H9 (cell line): ENCODE data around the gene COG4. TPM values are rescaled to one million over a fixed set of nuclear protein-coding genes. Genes with fewer than 3 reads are reported as not detected.
A peak's percentile ranks its signal among the peaks of the same experiment; 100 is the strongest.

Experiments
- DNase-seq: peaks from one replicate; pipeline ENCODE4 v3.0.0-alpha.2; 2017
- H2AFZ ChIP-seq: one replicate; pipeline ENCODE4 v1.6.1; 2013; ENCODE audit warnings: mild to moderate bottlenecking, low read length, control low read depth, moderate library complexity
- H2AK5ac ChIP-seq: 2 replicates; pipeline ENCODE4 v1.6.1; 2013; ENCODE audit warnings: low read length, control low read depth, mixed read lengths; ENCODE audit not compliant: insufficient read length
- H2BK120ac ChIP-seq: one replicate; pipeline ENCODE4 v1.6.1; 2013; ENCODE audit warnings: low read depth, mild to moderate bottlenecking, low read length, control low read depth, inconsistent platforms; ENCODE audit not compliant: poor library complexity, severe bottlenecking
- H2BK12ac ChIP-seq: 2 replicates; pipeline ENCODE4 v1.6.1; 2013; ENCODE audit warnings: low read length, control low read depth, mixed read lengths, low read depth; ENCODE audit not compliant: insufficient read length
- H2BK15ac ChIP-seq: 2 replicates; pipeline ENCODE4 v1.6.1; 2013; ENCODE audit warnings: low read depth, low read length, control low read depth
- H2BK20ac ChIP-seq: one replicate; pipeline ENCODE4 v1.6.1; 2013; ENCODE audit warnings: low read depth, mild to moderate bottlenecking, low read length, control low read depth, inconsistent platforms; ENCODE audit not compliant: poor library complexity, severe bottlenecking
- H2BK5ac ChIP-seq: 2 replicates; pipeline ENCODE4 v1.6.1; 2013; ENCODE audit warnings: low read length, control low read depth, mixed read lengths; ENCODE audit not compliant: insufficient read length
- H3K14ac ChIP-seq: 2 replicates; pipeline ENCODE4 v1.6.1; 2013; ENCODE audit warnings: low read length, control low read depth; ENCODE audit not compliant: insufficient read depth
- H3K18ac ChIP-seq: 2 replicates; pipeline ENCODE4 v1.6.1; 2013; ENCODE audit warnings: low read depth, mild to moderate bottlenecking, mixed read lengths, low read length, control low read depth; ENCODE audit not compliant: insufficient read length
- H3K23ac ChIP-seq: 2 replicates; pipeline ENCODE4 v1.6.1; 2013; ENCODE audit warnings: low read length, control low read depth, mixed read lengths, low read depth; ENCODE audit not compliant: insufficient read length
- H3K23me2 ChIP-seq: 2 replicates; pipeline ENCODE4 v1.6.1; 2013; ENCODE audit warnings: low read depth, mild to moderate bottlenecking, mixed read lengths, low read length, control low read depth; ENCODE audit not compliant: insufficient read length, poor library complexity, severe bottlenecking
- H3K27ac ChIP-seq: 2 replicates; pipeline ENCODE4 v1.5.1; 2013; ENCODE audit warnings: low read length, control low read depth, mixed read lengths, low read depth; ENCODE audit not compliant: insufficient read length
- H3K27me3 ChIP-seq: 2 replicates; pipeline ENCODE4 v1.6.1; 2013; ENCODE audit warnings: low read length, control low read depth, inconsistent platforms; ENCODE audit not compliant: insufficient read depth
- H3K4ac ChIP-seq: 2 replicates; pipeline ENCODE4 v1.6.1; 2013; ENCODE audit warnings: low read depth, mild to moderate bottlenecking, control low read depth, inconsistent platforms, low read length, moderate library complexity
- H3K4me1 ChIP-seq: 2 replicates; pipeline ENCODE4 v1.6.1; 2013; ENCODE audit warnings: low read length, control low read depth, inconsistent platforms; ENCODE audit not compliant: insufficient read depth
- H3K4me2 ChIP-seq: 2 replicates; pipeline ENCODE4 v1.6.1; 2013; ENCODE audit warnings: low read length, control low read depth, mixed read lengths; ENCODE audit not compliant: insufficient read length, insufficient read depth
- H3K56ac ChIP-seq: 2 replicates; pipeline ENCODE4 v1.6.1; 2013; ENCODE audit warnings: low read depth, mild to moderate bottlenecking, mixed read lengths, low read length, control low read depth; ENCODE audit not compliant: insufficient read length
- H3K79me1 ChIP-seq: 2 replicates; pipeline ENCODE4 v1.6.1; 2013; ENCODE audit warnings: low read depth, mild to moderate bottlenecking, moderate library complexity, low read length, control low read depth, inconsistent platforms; ENCODE audit not compliant: insufficient read depth, poor library complexity, severe bottlenecking
- H3K79me2 ChIP-seq: 2 replicates; pipeline ENCODE4 v1.6.1; 2013; ENCODE audit warnings: low read length, control low read depth, inconsistent platforms; ENCODE audit not compliant: insufficient read depth
- H3K9ac ChIP-seq: 2 replicates; pipeline ENCODE4 v1.6.1; 2013; ENCODE audit warnings: low read length, control low read depth, mixed read lengths; ENCODE audit not compliant: insufficient read length; ENCODE audit errors: extremely low read depth
- H3K9me3 ChIP-seq: one replicate; pipeline ENCODE4 v1.6.1; 2013; ENCODE audit warnings: low read depth, low read length, inconsistent platforms; ENCODE audit not compliant: control insufficient read depth
- H3T11ph ChIP-seq: one replicate; pipeline ENCODE4 v1.6.1; 2013; ENCODE audit warnings: mild to moderate bottlenecking, low read length, control low read depth, inconsistent platforms
- H4K20me1 ChIP-seq: one replicate; pipeline ENCODE4 v1.6.1; 2013; ENCODE audit not compliant: control insufficient read depth, insufficient read length, insufficient read depth
- H4K5ac ChIP-seq: 2 replicates; pipeline ENCODE4 v1.6.1; 2013; ENCODE audit warnings: low read depth, mild to moderate bottlenecking, mixed read lengths, low read length, control low read depth; ENCODE audit not compliant: insufficient read length
- H4K8ac ChIP-seq: replicated peaks from 2 replicates; pipeline ENCODE4 v1.6.1; 2013; ENCODE audit warnings: low read length, control low read depth, mixed read lengths, low read depth; ENCODE audit not compliant: insufficient read length
- H4K91ac ChIP-seq: 2 replicates; pipeline ENCODE4 v1.6.1; 2013; ENCODE audit warnings: low read depth, mild to moderate bottlenecking, moderate library complexity, mixed read lengths, low read length, control low read depth; ENCODE audit not compliant: insufficient read length
- H3K27ac Mint-ChIP-seq, 3 experiments: 2 replicates in 2 of 3; 3 replicates in 1 of 3; pipeline ENCODE4 v1.8.0; 2020 to 2021; ENCODE audit warnings: mixed read lengths in 3 of 3, mild to moderate bottlenecking in 1 of 3, moderate library complexity in 1 of 3
- H3K27me3 Mint-ChIP-seq: 2 replicates; pipeline ENCODE4 v1.8.0; 2021; ENCODE audit warnings: low read depth, mild to moderate bottlenecking, moderate library complexity, mixed read lengths
- H3K36me3 Mint-ChIP-seq, 3 experiments: 2 replicates in 2 of 3; 3 replicates in 1 of 3; pipeline ENCODE4 v1.8.0; 2020 to 2021; ENCODE audit warnings: low read depth in 3 of 3, mixed read lengths in 3 of 3; ENCODE audit not compliant: insufficient read depth in 1 of 3
- H3K4me1 Mint-ChIP-seq, 2 experiments: 2 replicates each; pipeline ENCODE4 v1.8.0; 2020; ENCODE audit warnings: mixed read lengths in 2 of 2
- H3K4me3 Mint-ChIP-seq, 2 experiments: 2 replicates in 1 of 2; 3 replicates in 1 of 2; pipeline ENCODE4 v1.8.0; 2020 to 2021; ENCODE audit warnings: mild to moderate bottlenecking in 2 of 2, mixed read lengths in 2 of 2, moderate library complexity in 1 of 2
- H3K9me3 Mint-ChIP-seq, 2 experiments: 2 replicates in 1 of 2; 3 replicates in 1 of 2; pipeline ENCODE4 v1.8.0; 2020; ENCODE audit warnings: mild to moderate bottlenecking in 2 of 2, mixed read lengths in 2 of 2, moderate library complexity in 1 of 2
- WGBS: extraction: QIAGEN DNeasy Blood & Tissue Kit; methylation state at CpG from one replicate; pipeline ENCODE4 v1.1.7; 2013; ENCODE audit warnings: missing lambda C conversion rate, low lambda C conversion rate, mixed read lengths; ENCODE audit not compliant: insufficient read length; ENCODE audit errors: extremely low coverage; 5-methylcytosine and 5-hydroxymethylcytosine counted together
- total RNA-seq: library from RNA; stranded (reverse); gene quantifications from 2 replicates; pipeline ENCODE4 v1.2.1, GENCODE V29; 2021
- TF ChIP-seq, protein P1 (sequence below): fragments of 200-600 bp; sonication (generic); conservative IDR thresholded peaks from 3 replicates; pipeline ENCODE4 v1.8.0; 2021; ENCODE audit warnings: antibody characterized with exemption, mild to moderate bottlenecking

Gene COG4
- total RNA-seq, 1 experiment from 2014 or later = 51.9 TPM

DNA sequence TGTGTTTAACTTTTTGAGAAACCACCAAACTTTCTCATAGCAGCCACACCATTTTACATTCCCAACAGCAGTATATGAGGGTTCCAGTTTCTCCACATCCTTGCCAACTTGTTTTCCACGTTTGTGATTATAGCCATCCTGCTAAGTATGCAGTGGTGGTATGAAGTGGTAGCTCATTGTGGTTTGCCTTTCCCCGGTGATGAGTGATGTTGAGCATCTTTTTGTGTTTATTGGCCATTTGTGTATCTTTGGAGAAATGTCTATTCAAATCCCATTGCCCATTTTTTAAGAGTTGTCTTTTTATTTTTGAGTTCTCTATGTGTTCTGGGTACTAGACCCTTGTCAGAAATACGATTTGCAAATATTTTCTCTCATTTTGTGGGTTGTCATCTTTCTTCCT lies 17.6 kb upstream of the COG4 start:
- Histone ChIP-seq H3K9ac (no peak overlapping the region), H4K20me1 (no peaks in the 10 kb centered on the region), H2BK15ac (no peak overlapping the region), H3K4ac (no peak overlapping the region), H3K27ac (no peak overlapping the region), H3T11ph (no peak overlapping the region), H2AK5ac (no peak overlapping the region), H2AFZ (no peak overlapping the region), H3K9me3 (no peaks in the 10 kb centered on the region), H3K23ac (no peak overlapping the region), H3K4me2 (no peak overlapping the region), H2BK5ac (no peak overlapping the region), H2BK20ac (no peak overlapping the region), H2BK12ac (no peak overlapping the region), H3K79me2 (peaks cover 2% of the 10 kb centered on the region; the same call in 1 of the 2 replicates), H2BK120ac (no peak overlapping the region), H3K18ac (no peak overlapping the region), H3K79me1 (peaks cover under 1% of the 10 kb centered on the region), H3K4me1 (no peaks in the 10 kb centered on the region), H4K8ac (no peak overlapping the region), H3K23me2 (no peaks in the 10 kb centered on the region), H3K14ac (no peak overlapping the region), H3K56ac (no peak overlapping the region), H4K91ac (no peak overlapping the region), H4K5ac (no peak overlapping the region), H3K27me3 (no peaks in the 10 kb centered on the region)
- Mint-ChIP-seq H3K27ac (0 out of 7 replicates have a peak overlapping the region, but pooled peaks of 1 of the 3 experiments have one; percentile 46), H3K9me3 (no peaks in the 10 kb centered on the region), H3K36me3 (peaks cover 68 to 93% (median 85%) of the 10 kb centered on the region in 3 experiments), H3K4me1 (0 out of 4 replicates have a peak, but pooled peaks cover 0 to 1% of the 10 kb centered on the region in 2 experiments), H3K4me3 (no peak overlapping the region), H3K27me3 (no peaks in the 10 kb centered on the region)
- TF ChIP-seq, protein P1, sequence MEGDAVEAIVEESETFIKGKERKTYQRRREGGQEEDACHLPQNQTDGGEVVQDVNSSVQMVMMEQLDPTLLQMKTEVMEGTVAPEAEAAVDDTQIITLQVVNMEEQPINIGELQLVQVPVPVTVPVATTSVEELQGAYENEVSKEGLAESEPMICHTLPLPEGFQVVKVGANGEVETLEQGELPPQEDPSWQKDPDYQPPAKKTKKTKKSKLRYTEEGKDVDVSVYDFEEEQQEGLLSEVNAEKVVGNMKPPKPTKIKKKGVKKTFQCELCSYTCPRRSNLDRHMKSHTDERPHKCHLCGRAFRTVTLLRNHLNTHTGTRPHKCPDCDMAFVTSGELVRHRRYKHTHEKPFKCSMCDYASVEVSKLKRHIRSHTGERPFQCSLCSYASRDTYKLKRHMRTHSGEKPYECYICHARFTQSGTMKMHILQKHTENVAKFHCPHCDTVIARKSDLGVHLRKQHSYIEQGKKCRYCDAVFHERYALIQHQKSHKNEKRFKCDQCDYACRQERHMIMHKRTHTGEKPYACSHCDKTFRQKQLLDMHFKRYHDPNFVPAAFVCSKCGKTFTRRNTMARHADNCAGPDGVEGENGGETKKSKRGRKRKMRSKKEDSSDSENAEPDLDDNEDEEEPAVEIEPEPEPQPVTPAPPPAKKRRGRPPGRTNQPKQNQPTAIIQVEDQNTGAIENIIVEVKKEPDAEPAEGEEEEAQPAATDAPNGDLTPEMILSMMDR = no peak
- DNase-seq = no peak
- no CpG with 5 or more reads among the region's 3 CpGs for WGBS
